Ovary (tissue), 3 donors: ENCODE results near the gene PHF21A.

ENCODE experiments used
- EP300 ChIP-seq: sonication (generic); formaldehyde crosslinking; IDR thresholded peaks from one replicate; pipeline ENCODE4 v1.6.1; 2017; ENCODE audit warnings: antibody characterized with exemption
- POLR2A ChIP-seq: fragments of 450-650 bp; IDR thresholded peaks from one replicate; pipeline ENCODE4 v1.6.1; 2017; ENCODE audit warnings: antibody characterized with exemption, mild to moderate bottlenecking, moderate library complexity
- TF ChIP-seq, protein P1 (sequence below), 3 donors: fragments of 450-650 bp in 2 of 3; fragments of 200-600 bp in 1 of 3; IDR thresholded peaks; one replicate each; pipeline versions ENCODE4 v1.5.1 to v1.8.0; 2016 to 2022; ENCODE audit warnings: antibody characterized with exemption in 3 of 3, mild to moderate bottlenecking in 1 of 3
- donor health status: DM: no; HTN: no; CAD: no.

GRCh38 chr11:45932217-45932616 lies 189.0 kb downstream of the PHF21A start:
- TF ChIP-seq EP300 (no peak), POLR2A (no peak)
- TF ChIP-seq, protein P1, sequence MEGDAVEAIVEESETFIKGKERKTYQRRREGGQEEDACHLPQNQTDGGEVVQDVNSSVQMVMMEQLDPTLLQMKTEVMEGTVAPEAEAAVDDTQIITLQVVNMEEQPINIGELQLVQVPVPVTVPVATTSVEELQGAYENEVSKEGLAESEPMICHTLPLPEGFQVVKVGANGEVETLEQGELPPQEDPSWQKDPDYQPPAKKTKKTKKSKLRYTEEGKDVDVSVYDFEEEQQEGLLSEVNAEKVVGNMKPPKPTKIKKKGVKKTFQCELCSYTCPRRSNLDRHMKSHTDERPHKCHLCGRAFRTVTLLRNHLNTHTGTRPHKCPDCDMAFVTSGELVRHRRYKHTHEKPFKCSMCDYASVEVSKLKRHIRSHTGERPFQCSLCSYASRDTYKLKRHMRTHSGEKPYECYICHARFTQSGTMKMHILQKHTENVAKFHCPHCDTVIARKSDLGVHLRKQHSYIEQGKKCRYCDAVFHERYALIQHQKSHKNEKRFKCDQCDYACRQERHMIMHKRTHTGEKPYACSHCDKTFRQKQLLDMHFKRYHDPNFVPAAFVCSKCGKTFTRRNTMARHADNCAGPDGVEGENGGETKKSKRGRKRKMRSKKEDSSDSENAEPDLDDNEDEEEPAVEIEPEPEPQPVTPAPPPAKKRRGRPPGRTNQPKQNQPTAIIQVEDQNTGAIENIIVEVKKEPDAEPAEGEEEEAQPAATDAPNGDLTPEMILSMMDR (IDR thresholded peaks at IDR 0.05) = no peak
